Transverse colon (tissue), 3 donors: Measurements from ENCODE around the gene SCAPER.

Experiments used
- CTCF ChIP-seq, 5 experiments: fragments of 200-600 bp in 3 of 5; fragments of 450-650 bp in 2 of 5; sonication (generic) in 3 of 5; IDR thresholded peaks; 1 replicate in 2 of 5; 2 replicates in 3 of 5; pipeline ENCODE4 v1.5.1; 2016 to 2017; ENCODE audit warnings: antibody characterized with exemption in 5 of 5, inconsistent platforms in 3 of 5, mild to moderate bottlenecking in 2 of 5, moderate library complexity in 1 of 5
- POLR2A ChIP-seq: fragments of 450-650 bp; IDR thresholded peaks from one replicate; pipeline ENCODE4 v1.6.1; 2016; ENCODE audit warnings: antibody characterized with exemption, mild to moderate bottlenecking, moderate library complexity

GRCh38 chr15:76384409-76384808 lies 520.7 kb downstream of the SCAPER start:
- TF ChIP-seq CTCF (IDR thresholded peaks at IDR 0.05) (no peak), POLR2A (no peak)
